Brain pericyte (primary cell): ENCODE measurements around the gene ROPN1.
"Not testable (repeated sequence)": the region's sequence is repeated elsewhere in the genome, so short reads cannot be mapped to it uniquely, and the experiment has no call there.

Source experiments
- DNase-seq: peaks from one replicate; pipeline ENCODE4 v3.0.0-alpha.2; 2012; ENCODE audit warnings: low read depth, low spot score

Gene ROPN1

GRCh38 chr3:123997543-123997942 is 5.6 kb upstream of the ROPN1 start:
- DNase-seq = no peak

GRCh38 chr3:123993818-123994217 is 1.9 kb upstream of the ROPN1 start:
- DNase-seq = no peak

GRCh38 chr3:123986427-123986826 is 5.5 kb downstream of the ROPN1 start:
- DNase-seq = no peak

GRCh38 chr3:123984957-123985356 is 7.0 kb downstream of the ROPN1 start:
- DNase-seq = no peak

GRCh38 chr3:123984350-123984749 is 7.6 kb downstream of the ROPN1 start:
- no peak for DNase-seq

GRCh38 chr3:123981317-123981716 is 10.6 kb downstream of the ROPN1 start:
- not testable (repeated sequence) for DNase-seq

GRCh38 chr3:123980539-123980938 is 11.4 kb downstream of the ROPN1 start:
- DNase-seq = no peak

- DNase-seq = not testable (repeated sequence)
These were observed 12.1 kb downstream of the ROPN1 start for GRCh38 chr3:123979525-123980501.

GRCh38 chr3:123976904-123977303 is 15.0 kb downstream of the ROPN1 start:
- not testable (repeated sequence) for DNase-seq

GRCh38 chr3:123976181-123976898 is 15.6 kb downstream of the ROPN1 start:
- DNase-seq = not testable (repeated sequence)

GRCh38 chr3:123975030-123975429 is 16.9 kb downstream of the ROPN1 start:
- DNase-seq = not testable (repeated sequence)

- no peak for DNase-seq
These were observed 20.5 kb downstream of the ROPN1 start for GRCh38 chr3:123971406-123971805.

- DNase-seq = not testable (repeated sequence)
These were observed 24.7 kb downstream of the ROPN1 start for GRCh38 chr3:123967260-123967659.

- not testable (repeated sequence) for DNase-seq
These were observed 25.1 kb downstream of the ROPN1 start for GRCh38 chr3:123966799-123967198.

- DNase-seq = not testable (repeated sequence)
These were observed 27.1 kb downstream of the ROPN1 start for GRCh38 chr3:123964793-123965192.

GRCh38 chr3:123961508-123961856 is 30.4 kb downstream of the ROPN1 start:
- DNase-seq = no peak

GRCh38 chr3:123960781-123961507 is 31.0 kb downstream of the ROPN1 start, which contains the start of gene CCDC14:
Gene CCDC14 (minus strand): TSS chr3:123961229. CDS start chr3:123961173, 56 bp downstream.
- DNase-seq = peak; percentile 87

- DNase-seq = no peak
These were observed 38.2 kb downstream of the ROPN1 start for GRCh38 chr3:123953735-123954134.

- DNase-seq = no peak
These were observed 38.9 kb downstream of the ROPN1 start for GRCh38 chr3:123952844-123953520.

- no peak for DNase-seq
These were observed 40.1 kb downstream of the ROPN1 start for GRCh38 chr3:123951522-123952447.
